MCF 10A (cell line): Measurements from ENCODE around the gene DPH7. TPM values are rescaled to one million over a fixed set of nuclear protein-coding genes. Genes with fewer than 3 reads are reported as not detected.
A peak's percentile ranks its signal among the peaks of the same experiment; 100 is the strongest.

Experiments
- BruUV-seq: library from RNA; stranded (reverse); fragments of 400-500 nt; replicated peaks from 2 replicates; lab custom pipeline; 2021; lab: Mats Ljungman, UMichigan
- CTCF ChIA-PET: fragments of 300-600 bp; sonication (Branson Sonifier 250); formaldehyde crosslinking; extraction: SDS; loops from one replicate; lab custom pipeline; 2021; ENCODE audit warnings: antibody characterized with exemption, inconsistent platforms; lab: Yijun Ruan, JAX
- POLR2A ChIA-PET: fragments of 300-600, 350-650 bp; sonication (Branson Sonifier 250); formaldehyde crosslinking; extraction: SDS; loops from one replicate; lab custom pipeline; 2020; ENCODE audit warnings: antibody characterized with exemption, inconsistent platforms; lab: Yijun Ruan, JAX
- DNase-seq: peaks from one replicate; pipeline ENCODE4 v3.0.0-alpha.2; 2018; ENCODE audit not compliant: unreplicated experiment
- H3K27ac Mint-ChIP-seq: one replicate; pipeline ENCODE4 v1.8.0; 2022; ENCODE audit warnings: mild to moderate bottlenecking, low read depth, mixed read lengths; ENCODE audit not compliant: unreplicated experiment
- H3K27me3 Mint-ChIP-seq: one replicate; pipeline ENCODE4 v1.8.0; 2022; ENCODE audit warnings: mixed read lengths; ENCODE audit not compliant: insufficient read depth, unreplicated experiment
- H3K36me3 Mint-ChIP-seq: one replicate; pipeline ENCODE4 v1.8.0; 2022; ENCODE audit warnings: mild to moderate bottlenecking, moderate library complexity, mixed read lengths; ENCODE audit not compliant: insufficient read depth, unreplicated experiment
- H3K4me1 Mint-ChIP-seq: one replicate; pipeline ENCODE4 v1.8.0; 2022; ENCODE audit warnings: mixed read lengths; ENCODE audit not compliant: insufficient read depth, unreplicated experiment
- H3K4me3 Mint-ChIP-seq: one replicate; pipeline ENCODE4 v1.8.0; 2022; ENCODE audit warnings: mild to moderate bottlenecking, moderate library complexity, mixed read lengths; ENCODE audit not compliant: unreplicated experiment
- H3K9me3 Mint-ChIP-seq: one replicate; pipeline ENCODE4 v1.8.0; 2022; ENCODE audit warnings: mixed read lengths; ENCODE audit not compliant: unreplicated experiment
- CTCF ChIP-seq: fragments of 200-600 bp; IDR thresholded peaks from one replicate; pipeline ENCODE4 v1.8.0; 2022; ENCODE audit warnings: antibody characterized with exemption, mild to moderate bottlenecking; ENCODE audit not compliant: unreplicated experiment
- intact Hi-C: fragments of 100-400 bp; cut with micrococcal nuclease; formaldehyde crosslinking; loops from 2 replicates; pipeline ENCODE4 v1.14.1; 2022
- total RNA-seq: library from RNA; stranded (reverse); gene quantifications from 2 replicates; pipeline ENCODE4 v1.2.3, GENCODE V29; 2022

The DPH7 gene
- total RNA-seq, 1 experiment from 2014 or later: 46.4 TPM

GRCh38 chr9:137605121-137606004 is 26.6 kb upstream of the DPH7 start, which contains the start of gene ARRDC1:
TSS of gene ARRDC1 (plus strand) at chr9:137605686. CDS start at chr9:137605718, 32 bp downstream.
- Mint-ChIP-seq H3K9me3 (no peaks in the 10 kb centered on the region), H3K4me1 (peaks cover 22% of the 10 kb centered on the region), H3K27ac (peak within 1 kb of the TSS; percentile 94), H3K27me3 (no peaks in the 10 kb centered on the region), H3K36me3 (peaks cover 17% of the 10 kb centered on the region), H3K4me3 (peak within 1 kb of the TSS; percentile 87)
- ChIA-PET POLR2A (interaction anchor here (0.9 to 1.4 kb wide), 6 partner anchors 14 to 53 kb away, joined by 3 to 18 read pairs (median 6); partner anchors contain the start of genes DPH7, EHMT1, MRPL41 and ZMYND19), CTCF (no interaction called here)
- no peak for TF ChIP-seq CTCF
- peak; percentile 94 for DNase-seq
- BruUV-seq: no TSS peak
- intact Hi-C loops: no loop called here

DNA sequence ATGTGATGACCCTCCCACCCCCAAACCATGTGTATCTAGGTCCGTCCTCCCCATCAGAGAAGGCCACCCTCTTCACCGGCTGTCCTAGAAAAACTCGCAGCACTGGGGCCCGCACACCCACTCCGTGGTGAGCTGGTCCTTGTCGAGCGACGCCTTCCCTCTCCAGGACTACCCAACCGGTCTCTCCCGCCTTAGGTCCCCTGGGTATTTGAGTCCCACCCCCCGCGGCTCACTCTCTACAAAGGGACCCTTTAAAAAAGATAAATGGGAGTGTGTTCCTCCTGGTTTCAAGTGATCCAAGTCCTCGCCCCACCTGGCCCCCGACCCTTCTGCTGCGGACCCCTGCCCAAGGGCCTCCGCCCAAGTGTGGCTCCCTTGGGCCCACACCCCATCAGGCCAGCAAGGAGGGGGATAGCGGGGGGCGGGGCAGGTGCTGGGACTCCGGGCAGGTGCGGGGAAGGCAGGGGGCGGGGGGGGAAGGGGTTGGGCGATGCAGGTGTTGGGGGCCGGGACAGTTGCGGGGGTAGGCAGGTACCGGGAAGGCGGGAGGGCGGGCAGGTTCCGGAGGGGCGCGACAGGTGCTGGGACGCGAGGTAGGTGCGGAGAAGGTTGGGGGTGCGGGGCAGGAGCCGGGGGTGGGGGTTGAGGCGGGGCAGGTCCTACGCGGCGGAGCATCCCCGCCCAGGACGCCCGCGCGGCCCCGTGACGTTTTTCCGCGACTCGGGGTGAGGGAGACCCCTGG is 25.8 kb upstream of the DPH7 start:
- intact Hi-C loops: no loop called here
- CTCF ChIA-PET: no interaction called here
- Mint-ChIP-seq H3K36me3 (peaks cover 14% of the 10 kb centered on the region), H3K4me1 (peaks cover 22% of the 10 kb centered on the region), H3K27ac (no peak overlapping the region), H3K4me3 (peak overlapping the region; percentile 87), H3K9me3 (no peaks in the 10 kb centered on the region), H3K27me3 (no peaks in the 10 kb centered on the region)
- POLR2A ChIA-PET: interaction anchor here (0.9 to 1.4 kb wide), 5 partner anchors 13 to 52 kb away, joined by 4 to 18 read pairs (median 7); partner anchors contain the start of genes DPH7, EHMT1, MRPL41 and ZMYND19
- no TSS peak for BruUV-seq
- TF ChIP-seq CTCF: no peak
- no peak for DNase-seq

DNA sequence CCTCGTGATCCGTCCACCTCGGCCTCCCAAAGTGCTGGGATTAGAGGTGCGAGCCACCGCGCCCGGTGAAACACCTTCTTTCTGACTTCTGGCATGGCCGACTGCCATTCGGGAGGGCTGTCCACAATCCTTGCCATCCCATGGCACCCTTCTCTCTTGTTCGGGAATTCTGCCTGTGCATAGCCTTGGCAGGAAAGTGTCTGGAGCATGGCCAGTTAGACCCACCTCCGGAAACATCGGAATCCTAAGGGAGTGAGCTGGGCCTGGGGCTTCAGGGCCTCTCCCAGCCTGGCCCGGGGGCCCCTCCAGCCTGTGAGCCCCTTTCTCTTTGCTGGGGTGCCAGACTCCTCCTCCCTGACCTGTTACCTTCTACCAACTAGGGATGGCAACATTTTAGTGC is 25.2 kb upstream of the DPH7 start:
- Mint-ChIP-seq H3K27me3 (no peaks in the 10 kb centered on the region), H3K9me3 (no peaks in the 10 kb centered on the region), H3K27ac (no peak overlapping the region), H3K36me3 (peaks cover 8% of the 10 kb centered on the region), H3K4me3 (peak overlapping the region; percentile 38), H3K4me1 (peaks cover 22% of the 10 kb centered on the region)
- TF ChIP-seq CTCF: no peak
- intact Hi-C loops: no loop called here
- BruUV-seq: no TSS peak
- CTCF ChIA-PET: interaction anchor here (0.7 to 1.3 kb wide), 4 partner anchors 25 to 69 kb away, joined by 3 to 4 read pairs (median 4); no protein-coding TSS in a partner anchor
- POLR2A ChIA-PET: interaction anchor here (1.1 kb wide), 1 partner anchor 10 kb away, joined by 5 read pairs; no protein-coding TSS in a partner anchor
- no peak for DNase-seq
